OCI-LY3 (cell line): ENCODE data around the gene STOML2.

Source experiments
- H2AFZ ChIP-seq: fragments of 200-600, 300-600 bp; shearing (Covaris generic); 2 replicates; pipeline ENCODE4 v1.6.0; 2014; ENCODE audit warnings: antibody characterized with exemption, low read depth, low read length
- H3K27ac ChIP-seq: fragments of 200-600, 300-600 bp; sonication (generic); 2 replicates; pipeline ENCODE4 v1.5.1; 2014; ENCODE audit warnings: mild to moderate bottlenecking, low read length, moderate library complexity, mixed read lengths
- H3K27me3 ChIP-seq: fragments of 200-600, 300-600 bp; sonication (generic); 2 replicates; pipeline ENCODE4 v1.6.1; 2014; ENCODE audit warnings: low read depth, low read length, mixed read lengths
- H3K36me3 ChIP-seq: fragments of 200-600, 300-600 bp; sonication (generic); replicated peaks from 2 replicates; pipeline ENCODE3; 2014; ENCODE audit warnings: low read depth, low read length, mixed read lengths
- H3K4me1 ChIP-seq: fragments of 300-600, 200-600 bp; sonication (generic); 2 replicates; pipeline ENCODE4 v1.6.1; 2014; ENCODE audit warnings: low read length, mixed read lengths
- H3K4me2 ChIP-seq: fragments of 200-600, 300-600 bp; sonication (generic); 2 replicates; pipeline ENCODE4 v1.6.1; 2014; ENCODE audit warnings: low read length, mixed read lengths
- H3K4me3 ChIP-seq: fragments of 300-600, 200-600 bp; sonication (generic); 2 replicates; pipeline ENCODE4 v1.5.1; 2014; ENCODE audit warnings: antibody characterized with exemption, mild to moderate bottlenecking, low read length, moderate library complexity
- H3K79me2 ChIP-seq: fragments of 300-600, 200-600 bp; shearing (Covaris generic); 2 replicates; pipeline ENCODE4 v1.6.1; 2014; ENCODE audit warnings: mild to moderate bottlenecking, low read length, mixed read lengths
- H3K9ac ChIP-seq: fragments of 300-600, 200-600 bp; shearing (Covaris generic); 2 replicates; pipeline ENCODE4 v1.6.0; 2014; ENCODE audit warnings: mild to moderate bottlenecking, low read length, moderate library complexity
- H3K9me3 ChIP-seq: fragments of 200-600, 300-600 bp; shearing (Covaris generic); 2 replicates; pipeline ENCODE4 v1.6.1; 2014; ENCODE audit warnings: low read length, mixed read lengths; ENCODE audit not compliant: insufficient read depth
- H4K20me1 ChIP-seq: fragments of 200-600, 300-600 bp; sonication (generic); 2 replicates; pipeline ENCODE4 v1.6.1; 2016; ENCODE audit warnings: low read length, mixed read lengths; ENCODE audit not compliant: insufficient read depth
- EZH2phosphoT487 ChIP-seq: fragments of 200-600 bp; shearing (Covaris generic); IDR thresholded peaks from 2 replicates; pipeline ENCODE4 v1.6.1; 2018; ENCODE audit warnings: antibody characterized with exemption, mixed run types, low read depth
- TF ChIP-seq, protein P1 (sequence below): fragments of 200-600, 300-600 bp; sonication (generic); IDR thresholded peaks from 2 replicates; pipeline ENCODE4 v1.5.1; 2014; ENCODE audit warnings: antibody characterized with exemption, low read length, low read depth

Gene STOML2

GRCh38 chr9:35110327-35110761 lies 7.4 kb upstream of the STOML2 start:
- no peaks in the 10 kb centered on the region for H3K27me3 ChIP-seq
- H3K79me2 ChIP-seq, result peaks cover 15% of the 10 kb centered on the region
- peaks cover 30% of the 10 kb centered on the region for H3K4me1 ChIP-seq
- H3K9me3 ChIP-seq, result no peaks in the 10 kb centered on the region
- TF ChIP-seq, protein P1, sequence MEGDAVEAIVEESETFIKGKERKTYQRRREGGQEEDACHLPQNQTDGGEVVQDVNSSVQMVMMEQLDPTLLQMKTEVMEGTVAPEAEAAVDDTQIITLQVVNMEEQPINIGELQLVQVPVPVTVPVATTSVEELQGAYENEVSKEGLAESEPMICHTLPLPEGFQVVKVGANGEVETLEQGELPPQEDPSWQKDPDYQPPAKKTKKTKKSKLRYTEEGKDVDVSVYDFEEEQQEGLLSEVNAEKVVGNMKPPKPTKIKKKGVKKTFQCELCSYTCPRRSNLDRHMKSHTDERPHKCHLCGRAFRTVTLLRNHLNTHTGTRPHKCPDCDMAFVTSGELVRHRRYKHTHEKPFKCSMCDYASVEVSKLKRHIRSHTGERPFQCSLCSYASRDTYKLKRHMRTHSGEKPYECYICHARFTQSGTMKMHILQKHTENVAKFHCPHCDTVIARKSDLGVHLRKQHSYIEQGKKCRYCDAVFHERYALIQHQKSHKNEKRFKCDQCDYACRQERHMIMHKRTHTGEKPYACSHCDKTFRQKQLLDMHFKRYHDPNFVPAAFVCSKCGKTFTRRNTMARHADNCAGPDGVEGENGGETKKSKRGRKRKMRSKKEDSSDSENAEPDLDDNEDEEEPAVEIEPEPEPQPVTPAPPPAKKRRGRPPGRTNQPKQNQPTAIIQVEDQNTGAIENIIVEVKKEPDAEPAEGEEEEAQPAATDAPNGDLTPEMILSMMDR, result no peak
- no peak for TF ChIP-seq EZH2phosphoT487
- peaks cover 6% of the 10 kb centered on the region for H3K36me3 ChIP-seq
- H3K4me3 ChIP-seq, result no peak overlapping the region
- H4K20me1 ChIP-seq, result 0 out of 2 replicates have a peak, but pooled peaks cover 5% of the 10 kb centered on the region
- H3K4me2 ChIP-seq, result peak overlapping the region; percentile 88
- H3K27ac ChIP-seq, result no peak overlapping the region
- no peak overlapping the region for H2AFZ ChIP-seq
- H3K9ac ChIP-seq, result no peak overlapping the region

DNA sequence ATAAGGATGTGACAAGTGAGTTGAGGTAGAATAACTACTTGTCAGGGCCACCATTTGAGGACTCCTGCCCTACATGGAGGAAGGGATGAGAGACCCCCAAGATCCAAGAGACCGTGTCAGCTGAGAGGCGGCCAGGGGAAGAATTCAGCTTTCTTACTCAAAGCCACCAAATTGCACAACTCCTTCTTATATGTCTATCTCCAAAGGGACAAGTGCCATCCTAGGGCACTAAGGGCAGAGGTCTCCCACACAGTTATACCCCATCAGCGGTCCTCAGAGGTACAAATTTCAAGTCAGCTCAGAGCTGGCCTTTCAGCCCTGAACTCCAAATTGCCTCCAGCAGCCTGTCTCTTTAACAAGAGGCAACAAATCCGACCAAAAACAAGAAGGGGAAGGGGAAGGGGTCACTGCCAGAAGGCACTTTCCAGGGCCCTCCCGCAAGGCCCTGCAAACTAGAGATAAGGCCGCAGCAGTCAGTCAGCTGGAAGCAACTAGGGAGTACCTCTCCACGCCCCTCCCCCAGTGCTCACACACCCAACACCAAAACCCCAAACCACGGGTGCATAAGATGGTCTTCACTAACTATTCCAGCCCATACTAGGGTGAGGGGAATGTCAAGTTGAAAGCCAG lies 6.1 kb upstream of the STOML2 start:
- peaks cover 23% of the 10 kb centered on the region for H3K4me1 ChIP-seq
- H4K20me1 ChIP-seq, result 0 out of 2 replicates have a peak, but pooled peaks cover 5% of the 10 kb centered on the region
- peaks cover 6% of the 10 kb centered on the region for H3K36me3 ChIP-seq
- H3K4me2 ChIP-seq, result no peak overlapping the region
- H3K9me3 ChIP-seq, result no peaks in the 10 kb centered on the region
- no peak overlapping the region for H3K4me3 ChIP-seq
- no peak for TF ChIP-seq EZH2phosphoT487
- TF ChIP-seq, protein P1, result no peak
- no peak overlapping the region for H3K27ac ChIP-seq
- H2AFZ ChIP-seq, result no peak overlapping the region
- H3K79me2 ChIP-seq, result peaks cover 5% of the 10 kb centered on the region
- no peak overlapping the region for H3K9ac ChIP-seq
- no peaks in the 10 kb centered on the region for H3K27me3 ChIP-seq

GRCh38 chr9:35108461-35108860 lies 5.5 kb upstream of the STOML2 start:
- H3K36me3 ChIP-seq, result peaks cover 6% of the 10 kb centered on the region
- TF ChIP-seq, protein P1, result no peak
- TF ChIP-seq EZH2phosphoT487, result no peak
- H2AFZ ChIP-seq, result no peak overlapping the region
- H3K9me3 ChIP-seq, result no peaks in the 10 kb centered on the region
- H3K4me2 ChIP-seq, result no peak overlapping the region
- H3K9ac ChIP-seq, result no peak overlapping the region
- H3K27ac ChIP-seq, result no peak overlapping the region
- H3K79me2 ChIP-seq, result no peaks in the 10 kb centered on the region
- no peaks in the 10 kb centered on the region for H3K27me3 ChIP-seq
- H3K4me3 ChIP-seq, result no peak overlapping the region
- 0 out of 2 replicates have a peak, but pooled peaks cover 5% of the 10 kb centered on the region for H4K20me1 ChIP-seq
- peaks cover 21% of the 10 kb centered on the region for H3K4me1 ChIP-seq

DNA sequence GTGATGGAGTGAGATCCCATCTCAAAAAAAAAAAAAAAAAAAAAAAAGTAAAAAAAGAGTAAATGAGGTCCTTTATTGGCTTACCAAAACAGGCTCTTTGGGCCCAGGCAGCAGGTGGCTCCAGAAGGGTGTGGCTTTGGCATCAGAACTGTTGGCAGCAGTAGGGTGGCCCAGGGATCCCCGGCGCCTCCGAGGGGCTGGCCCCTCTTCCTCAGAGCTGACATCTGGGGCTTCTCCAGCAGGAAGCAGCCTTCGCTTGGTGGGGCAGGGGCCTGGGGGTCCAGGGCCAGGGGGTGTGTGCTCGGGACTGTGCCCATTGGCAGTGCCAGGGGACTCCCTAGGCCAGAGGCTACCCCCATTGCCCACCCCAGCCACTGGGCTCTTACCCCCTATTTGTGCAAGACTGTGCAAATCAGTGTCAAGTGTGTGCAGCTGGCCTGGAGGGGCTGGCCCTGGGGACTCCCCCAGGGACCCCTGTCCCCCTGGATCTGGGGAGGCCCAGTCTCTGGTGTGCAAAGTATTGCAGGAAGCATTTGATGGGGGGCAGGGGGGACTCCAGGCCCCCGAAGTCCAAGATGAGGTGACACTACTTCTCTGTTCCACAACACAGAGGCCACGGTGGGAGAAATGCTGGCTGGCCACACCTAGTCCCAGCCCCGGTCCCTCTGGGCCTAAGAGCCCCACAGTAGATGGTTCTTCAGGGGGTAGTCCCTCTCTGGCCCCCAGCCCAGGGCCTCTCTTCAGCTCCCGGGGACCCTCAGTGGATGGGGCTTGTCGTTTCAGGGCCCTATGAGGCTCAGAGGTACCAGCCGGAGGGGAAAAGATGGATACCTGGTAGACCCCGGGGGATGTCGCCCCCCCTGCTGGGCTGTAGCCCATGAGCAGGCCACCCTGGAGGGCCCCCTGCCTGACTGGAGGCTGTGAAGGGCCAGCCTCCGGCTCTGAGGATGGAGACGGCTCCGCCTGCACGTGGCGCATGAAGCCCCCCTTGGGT lies 4.7 kb upstream of the STOML2 start:
- H3K36me3 ChIP-seq, result peaks cover 6% of the 10 kb centered on the region
- peaks cover 22% of the 10 kb centered on the region for H3K4me1 ChIP-seq
- H4K20me1 ChIP-seq, result 0 out of 2 replicates have a peak, but pooled peaks cover 5% of the 10 kb centered on the region
- H3K79me2 ChIP-seq, result peaks cover 4% of the 10 kb centered on the region
- no peak for TF ChIP-seq EZH2phosphoT487
- TF ChIP-seq, protein P1, result no peak
- no peak overlapping the region for H2AFZ ChIP-seq
- H3K4me2 ChIP-seq, result no peak overlapping the region
- no peak overlapping the region for H3K9ac ChIP-seq
- H3K27me3 ChIP-seq, result no peaks in the 10 kb centered on the region
- H3K27ac ChIP-seq, result no peak overlapping the region
- H3K4me3 ChIP-seq, result no peak overlapping the region
- H3K9me3 ChIP-seq, result no peaks in the 10 kb centered on the region
